K562 (cell line): ENCODE measurements around the gene CD151. TPM values are rescaled to one million over a fixed set of nuclear protein-coding genes. Genes with fewer than 3 reads are reported as not detected.

ENCODE experiments used
- ATAC-seq: fragments of 200-7000 bp; cut with Tn5 transposase; 3 replicates; pipeline ENCODE4 v1.9.1; 2020; ENCODE audit warnings: moderate library complexity
- BruUV-seq: library from RNA; stranded (reverse); fragments of 400-500 nt; replicated peaks from 2 replicates; lab custom pipeline; 2021; lab: Mats Ljungman, UMichigan
- CTCF ChIA-PET: fragments of 300-600 bp; formaldehyde crosslinking; extraction: SDS; loops from one replicate; lab custom pipeline; 2021; ENCODE audit warnings: low intra/inter-chr PET ratio; lab: Yijun Ruan, JAX
- POLR2A ChIA-PET: fragments of 300-600, 350-650 bp; sonication (Branson Sonifier 250); formaldehyde crosslinking; extraction: SDS; loops from one replicate; lab custom pipeline; 2021; ENCODE audit warnings: antibody characterized with exemption, inconsistent platforms; lab: Yijun Ruan, JAX
- DNase-seq, 4 experiments: peaks; one replicate each; pipeline versions ENCODE4 v3.0.0 to v3.0.0-alpha.2; 2011 to 2018; ENCODE audit warnings: low spot score in 3 of 4, mixed read lengths in 3 of 4; ENCODE audit errors: extremely low read depth in 1 of 4
- FAIRE-seq: peaks from 2 replicates; lab custom pipeline; 2011; peaks lifted over from hg19 to GRCh38; lab: Jason Lieb, UNC
- H2AFZ ChIP-seq: 2 replicates; pipeline ENCODE4 v1.6.0; 2011; ENCODE audit warnings: low read depth, low read length, control low read depth, inconsistent platforms
- H3K27ac ChIP-seq: fragments of 200-600 bp; 3 replicates; pipeline ENCODE4 v1.8.0; 2011; ENCODE audit warnings: low read depth, mild to moderate bottlenecking, control low read depth, inconsistent platforms, low read length, moderate library complexity, mixed read lengths; ENCODE audit errors: extremely low read depth
- H3K27me3 ChIP-seq, 2 experiments: fragments of 300-600 bp in 1 of 2; 2 replicates in 1 of 2; 3 replicates in 1 of 2; pipeline versions ENCODE4 v1.6.0 to v1.8.0; 2011; ENCODE audit warnings: inconsistent platforms in 2 of 2, low read length in 2 of 2, mild to moderate bottlenecking in 1 of 2, mixed read lengths in 1 of 2, moderate library complexity in 1 of 2; ENCODE audit not compliant: control insufficient read depth in 2 of 2, insufficient read depth in 2 of 2
- H3K36me3 ChIP-seq: fragments of 300-600 bp; 3 replicates; pipeline ENCODE4 v1.8.0; 2011; ENCODE audit warnings: mild to moderate bottlenecking, low read length, inconsistent platforms; ENCODE audit not compliant: control insufficient read depth, insufficient read depth
- H3K4me1 ChIP-seq, 2 experiments: fragments of 200-600 bp in 1 of 2; replicated peaks in 1 of 2; 2 replicates in 1 of 2; 3 replicates in 1 of 2; pipeline versions ENCODE4 v1.5.1 to v1.8.0; 2011; ENCODE audit warnings: inconsistent platforms in 2 of 2, low read length in 2 of 2, mild to moderate bottlenecking in 1 of 2, mixed read lengths in 1 of 2, moderate library complexity in 1 of 2; ENCODE audit not compliant: control insufficient read depth in 2 of 2, insufficient read depth in 2 of 2
- H3K4me2 ChIP-seq: 2 replicates; pipeline ENCODE4 v1.6.1; 2011; ENCODE audit warnings: low read length, control low read depth, inconsistent platforms, mixed read lengths; ENCODE audit not compliant: insufficient read depth
- H3K4me3 ChIP-seq: fragments of 200-600 bp; sonication (generic), shearing (Covaris generic); 2 replicates; pipeline ENCODE4 v1.5.1; 2016; ENCODE audit warnings: control low read depth, inconsistent platforms
- H3K79me2 ChIP-seq: fragments of 200-600 bp; 3 replicates; pipeline ENCODE4 v1.8.0; 2011; ENCODE audit warnings: low read length, inconsistent platforms; ENCODE audit not compliant: control insufficient read depth, insufficient read depth
- H3K9ac ChIP-seq, 2 experiments: 2 replicates each; pipeline versions ENCODE4 v1.6.0 to v1.6.1; 2011; ENCODE audit warnings: low read depth in 2 of 2, low read length in 2 of 2, control low read depth in 1 of 2, inconsistent platforms in 1 of 2, mild to moderate bottlenecking in 1 of 2, mixed read lengths in 1 of 2; ENCODE audit not compliant: insufficient read depth in 1 of 2
- H3K9me1 ChIP-seq: one replicate; pipeline ENCODE4 v1.6.0; 2011; ENCODE audit warnings: inconsistent platforms, mild to moderate bottlenecking, low read length, moderate library complexity; ENCODE audit not compliant: control insufficient read depth, insufficient read depth
- H3K9me3 ChIP-seq: replicated peaks from 2 replicates; pipeline ENCODE4 v1.5.1; 2011; ENCODE audit warnings: low read depth, low read length, inconsistent platforms; ENCODE audit not compliant: control insufficient read depth, insufficient read depth
- H4K20me1 ChIP-seq: replicated peaks from 2 replicates; pipeline ENCODE4 v1.6.1; 2011; ENCODE audit warnings: low read length, inconsistent platforms, mixed read lengths; ENCODE audit not compliant: control insufficient read depth, insufficient read depth
- HNRNPL ChIP-seq: fragments of 200-400 bp; formaldehyde crosslinking; IDR thresholded peaks from 2 replicates; pipeline ENCODE4 v1.6.1; 2017; ENCODE audit warnings: low read depth, mild to moderate bottlenecking, low read length
- LCOR ChIP-seq: sonication (generic); formaldehyde crosslinking; IDR thresholded peaks from 2 replicates; pipeline ENCODE4 v1.8.0; 2022; ENCODE audit warnings: mild to moderate bottlenecking, missing genetic modification reagents
- NCOA2 ChIP-seq, 2 experiments: fragments of 450-650 bp; IDR thresholded peaks; 2 replicates each; pipeline ENCODE4 v1.6.1; 2018; ENCODE audit warnings: mild to moderate bottlenecking in 2 of 2, moderate library complexity in 1 of 2; ENCODE audit not compliant: partially characterized antibody in 2 of 2
- POLR2G ChIP-seq: fragments of 200-400 bp; formaldehyde crosslinking; IDR thresholded peaks from 2 replicates; pipeline ENCODE4 v1.6.1; 2017; ENCODE audit warnings: low read depth, mild to moderate bottlenecking, antibody characterized with exemption, low read length, moderate library complexity
- RBBP5 ChIP-seq: fragments of 200-600 bp; sonication (generic); IDR thresholded peaks from 2 replicates; pipeline ENCODE4 v1.6.1; 2012; ENCODE audit warnings: borderline replicate concordance, mild to moderate bottlenecking, low read length, control low read depth, inconsistent platforms; ENCODE audit not compliant: insufficient read depth, poor library complexity, severe bottlenecking
- RBM22 ChIP-seq: fragments of 200-400 bp; formaldehyde crosslinking; IDR thresholded peaks from 2 replicates; pipeline ENCODE4 v1.6.1; 2018; ENCODE audit warnings: low read length, low read depth; ENCODE audit not compliant: poor library complexity, severe bottlenecking
- ZNF239 ChIP-seq: fragments of 250-450 bp; sonication (Bioruptor Pico); IDR thresholded peaks from 2 replicates; pipeline ENCODE4 v1.4.0; 2020; ENCODE audit warnings: mild to moderate bottlenecking
- WGBS: fragments of 100-300 bp; shearing (Covaris generic); methylation state at CpG from one replicate; pipeline ENCODE4 v1.1.6; 2016; ENCODE audit warnings: low coverage, mixed read lengths; ENCODE audit not compliant: insufficient coverage; ENCODE audit errors: missing lambda C conversion rate; 5-methylcytosine and 5-hydroxymethylcytosine counted together
- in situ Hi-C: fragments of 300-500 bp; cut with MboI; formaldehyde crosslinking; loops from 4 replicates; pipeline ENCODE4 v1.15.0; 2018; ENCODE audit warnings: inconsistent platforms, mixed read lengths
- intact Hi-C: fragments of 100-400 bp; cut with micrococcal nuclease; formaldehyde crosslinking; loops from 2 replicates; pipeline ENCODE4 v1.14.2; 2022
- polyA plus RNA-seq, 8 experiments: library from polyadenylated mRNA; depleted of rRNA in 4 of 8; stranded (reverse) in 5 of 8; unstranded in 3 of 8; fragments of >200 nt; fragmentation: Nextera tagmentation in 2 of 8; fragmentation: Illumina TruSeq in 1 of 8; extraction: Ambion mirVana in 2 of 8; extraction: Trizol in 1 of 8; gene quantifications; 2 replicates each; pipeline versions ENCODE4 v1.2.1 to v1.2.3, GENCODE V29; 2011 to 2014; ENCODE audit warnings: inconsistent platforms in 1 of 8, missing spikeins in 1 of 8
- total RNA-seq, 7 experiments: library from RNA; depleted of rRNA in 6 of 7; stranded (reverse); fragments of >200 nt in 6 of 7; fragmentation: Illumina TruSeq in 2 of 7; extraction: Trizol in 2 of 7; gene quantifications; 2 replicates each; pipeline versions ENCODE4 v1.2.1 to v1.2.3, GENCODE V29; 2011 to 2021; ENCODE audit warnings: low replicate concordance in 1 of 7
- TF ChIP-seq, protein P1 (sequence below): sonication (generic); formaldehyde crosslinking; IDR thresholded peaks from 2 replicates; pipeline ENCODE4 v1.8.1; 2023; ENCODE audit warnings: mild to moderate bottlenecking, missing genetic modification reagents
- TF ChIP-seq, protein P2 (sequence below): sonication (generic); formaldehyde crosslinking; IDR thresholded peaks from 2 replicates; pipeline ENCODE4 v1.8.0; 2023; ENCODE audit warnings: mild to moderate bottlenecking, missing genetic modification reagents

Gene CD151
- total and polyA plus RNA-seq, 9 of the 15 experiments (the other 6 are each of a cell fraction or from before 2014, with no cell fraction given): 2.3 to 187 (median 140) TPM

- Histone ChIP-seq H3K27me3 (no peaks in the 10 kb centered on the region), H3K4me1 (peaks cover 13 to 97% of the 10 kb centered on the region in 2 experiments), H3K27ac (no peak overlapping the region), H3K9ac (no peak overlapping the region; a peak in 1 of 4 replicates), H4K20me1 (no peaks in the 10 kb centered on the region), H3K4me3 (no peak overlapping the region), H3K36me3 (peaks cover 38% of the 10 kb centered on the region; the same call in 1 of the 3 replicates), H2AFZ (no peak overlapping the region), H3K9me1 (no peaks in the 10 kb centered on the region), H3K4me2 (no peak overlapping the region), H3K9me3 (no peaks in the 10 kb centered on the region), H3K79me2 (peaks cover 31% of the 10 kb centered on the region)
- intact Hi-C loops (no loop called here), in situ Hi-C loops (no loop called here)
- 87% methylated on average over 18 of the region's 20 CpGs for WGBS
- no peak for DNase-seq
- ChIA-PET CTCF (no interaction called here), POLR2A (interaction anchor here (0.5 to 1.9 kb wide), 3 partner anchors 8 to 9 kb away, joined by 3 to 6 read pairs (median 5); partner anchors contain the start of gene RPLP2)
- no peak for FAIRE-seq
- no peak for ATAC-seq
- no peak for TF ChIP-seq ZNF239 (CRISPR knock-in tag)
- TF ChIP-seq POLR2G: peak; percentile 56
- no TSS peak for BruUV-seq
These were observed 31.5 kb upstream of the CD151 start for GRCh38 chr11:801097-801780.

- DNase-seq (no peak), ATAC-seq (no peak), FAIRE-seq (no peak)
- no TSS peak for BruUV-seq
- in situ Hi-C loops: no loop called here
- Histone ChIP-seq H3K27me3 (no peaks in the 10 kb centered on the region), H4K20me1 (no peaks in the 10 kb centered on the region), H3K27ac (no peak overlapping the region), H3K4me2 (no peak overlapping the region), H2AFZ (no peak overlapping the region), H3K4me1 (peaks cover 7 to 96% of the 10 kb centered on the region in 2 experiments; a peak in 4 of 5 replicates), H3K9me1 (no peaks in the 10 kb centered on the region), H3K9me3 (no peaks in the 10 kb centered on the region), H3K36me3 (peaks cover 38% of the 10 kb centered on the region; the same call in 1 of the 3 replicates), H3K79me2 (peaks cover 24% of the 10 kb centered on the region; the same call in 2 of the 3 replicates), H3K4me3 (no peak overlapping the region), H3K9ac (peak overlapping the region in 1 of 2 experiments; percentile 97; a peak in 1 of 4 replicates)
- 92% methylated on average over 10 of the region's 21 CpGs for WGBS
- CTCF ChIA-PET: no interaction called here
- intact Hi-C loops: no loop called here
- POLR2A ChIA-PET: interaction anchor here (0.5 to 1.0 kb wide), 5 partner anchors 9 to 110 kb away, joined by 3 to 4 read pairs (median 3); no protein-coding TSS in a partner anchor
- TF ChIP-seq LCOR (CRISPR knock-in tag) (no peak), RBM22 (peak; percentile 42), RBBP5 (no peak), NCOA2 (IDR thresholded peaks at IDR 0.05; ENCODE audit: partially characterized antibody in 2 of 2) (no peak), HNRNPL (peak; percentile 16; the same call in 1 of the 2 replicates)
- TF ChIP-seq, protein P1, sequence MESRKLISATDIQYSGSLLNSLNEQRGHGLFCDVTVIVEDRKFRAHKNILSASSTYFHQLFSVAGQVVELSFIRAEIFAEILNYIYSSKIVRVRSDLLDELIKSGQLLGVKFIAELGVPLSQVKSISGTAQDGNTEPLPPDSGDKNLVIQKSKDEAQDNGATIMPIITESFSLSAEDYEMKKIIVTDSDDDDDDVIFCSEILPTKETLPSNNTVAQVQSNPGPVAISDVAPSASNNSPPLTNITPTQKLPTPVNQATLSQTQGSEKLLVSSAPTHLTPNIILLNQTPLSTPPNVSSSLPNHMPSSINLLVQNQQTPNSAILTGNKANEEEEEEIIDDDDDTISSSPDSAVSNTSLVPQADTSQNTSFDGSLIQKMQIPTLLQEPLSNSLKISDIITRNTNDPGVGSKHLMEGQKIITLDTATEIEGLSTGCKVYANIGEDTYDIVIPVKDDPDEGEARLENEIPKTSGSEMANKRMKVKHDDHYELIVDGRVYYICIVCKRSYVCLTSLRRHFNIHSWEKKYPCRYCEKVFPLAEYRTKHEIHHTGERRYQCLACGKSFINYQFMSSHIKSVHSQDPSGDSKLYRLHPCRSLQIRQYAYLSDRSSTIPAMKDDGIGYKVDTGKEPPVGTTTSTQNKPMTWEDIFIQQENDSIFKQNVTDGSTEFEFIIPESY (CRISPR knock-in tag): peak; percentile 95
- TF ChIP-seq, protein P2, sequence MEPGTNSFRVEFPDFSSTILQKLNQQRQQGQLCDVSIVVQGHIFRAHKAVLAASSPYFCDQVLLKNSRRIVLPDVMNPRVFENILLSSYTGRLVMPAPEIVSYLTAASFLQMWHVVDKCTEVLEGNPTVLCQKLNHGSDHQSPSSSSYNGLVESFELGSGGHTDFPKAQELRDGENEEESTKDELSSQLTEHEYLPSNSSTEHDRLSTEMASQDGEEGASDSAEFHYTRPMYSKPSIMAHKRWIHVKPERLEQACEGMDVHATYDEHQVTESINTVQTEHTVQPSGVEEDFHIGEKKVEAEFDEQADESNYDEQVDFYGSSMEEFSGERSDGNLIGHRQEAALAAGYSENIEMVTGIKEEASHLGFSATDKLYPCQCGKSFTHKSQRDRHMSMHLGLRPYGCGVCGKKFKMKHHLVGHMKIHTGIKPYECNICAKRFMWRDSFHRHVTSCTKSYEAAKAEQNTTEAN (CRISPR knock-in tag): no peak
These were observed 30.6 kb upstream of the CD151 start for GRCh38 chr11:802018-802617.
